ENCODE measurements around the gene H2BK1. TPM values are rescaled to one million over a fixed set of nuclear protein-coding genes. Genes with fewer than 3 reads are reported as not detected.

The H2BK1 gene
- total and polyA plus RNA-seq, 2 of the 13 experiments (the other 11 are each of a cell fraction or from before 2014, with no cell fraction given): not detected

GRCh38 chr7:151232091-151232916, 22.0 kb upstream of the H2BK1 start, which contains the start of gene CHPF2 (continued):
- TF ChIP-seq LBX2 (CRISPR knock-in tag; IDR thresholded peaks at IDR 0.05; ENCODE audit: borderline replicate concordance) (no peak), NFYB (CRISPR knock-in tag; IDR thresholded peaks at IDR 0.05) (no peak), IRF2 (CRISPR knock-in tag; IDR thresholded peaks at IDR 0.05) (peak; percentile 66; the same call in 1 of the 2 replicates), PPARG (CRISPR knock-in tag; conservative IDR thresholded peaks at IDR 0.05) (no peak), GZF1 (CRISPR knock-in tag; IDR thresholded peaks at IDR 0.05) (no peak), DR1 (CRISPR knock-in tag; IDR thresholded peaks at IDR 0.05) (0 out of 2 replicates have a peak, but pooled peaks have one; percentile 37), SMC3 (IDR thresholded peaks at IDR 0.05; ENCODE audit: low read length) (no peak), NAIF1 (CRISPR knock-in tag; IDR thresholded peaks at IDR 0.05; ENCODE audit: borderline replicate concordance) (no peak), SUZ12 (IDR thresholded peaks at IDR 0.05; ENCODE audit: low read depth, low read length) (no peak), ZNF274 (CRISPR knock-in tag; IDR thresholded peaks at IDR 0.05) (peak; percentile 69; the same call in 1 of the 2 replicates), DNMT3B (CRISPR knock-in tag; conservative IDR thresholded peaks at IDR 0.05) (no peak), SKI (IDR thresholded peaks at IDR 0.05; ENCODE audit: partially characterized antibody) (no peak), NR2C2 (CRISPR knock-in tag; IDR thresholded peaks at IDR 0.05; ENCODE audit: borderline replicate concordance) (no peak), POLR2G (IDR thresholded peaks at IDR 0.05; ENCODE audit: low read depth, low read length) (peak; percentile 78), ZMYM3 (CRISPR knock-in tag; IDR thresholded peaks at IDR 0.05) (no peak), PBX3 (CRISPR knock-in tag; IDR thresholded peaks at IDR 0.05; ENCODE audit: borderline replicate concordance) (0 out of 2 replicates have a peak, but pooled peaks have one; percentile 65), AGO2 (optimal IDR thresholded peaks at IDR 0.05; ENCODE audit: low read depth, low read length) (peak; percentile 60), ARNT2 (CRISPR knock-in tag; IDR thresholded peaks at IDR 0.05; ENCODE audit: low read depth) (peak; percentile 55; the same call in 1 of the 2 replicates), POGK (CRISPR knock-in tag; conservative IDR thresholded peaks at IDR 0.05) (no peak), ZBTB8A (CRISPR knock-in tag; IDR thresholded peaks at IDR 0.05; ENCODE audit: borderline replicate concordance, low read depth) (no peak), FOXK1 (CRISPR knock-in tag; IDR thresholded peaks at IDR 0.05; ENCODE audit: borderline replicate concordance, low read depth) (peak; percentile 56; the same call in 1 of the 2 replicates), ZC3H4 (CRISPR knock-in tag; IDR thresholded peaks at IDR 0.05; ENCODE audit: borderline replicate concordance) (no peak), ZFP36L1 (CRISPR knock-in tag; IDR thresholded peaks at IDR 0.05) (peak; percentile 37; the same call in 1 of the 2 replicates), ZNF350 (CRISPR knock-in tag; IDR thresholded peaks at IDR 0.05; ENCODE audit: borderline replicate concordance, low read depth) (no peak), MAZ (IDR thresholded peaks at IDR 0.05; ENCODE audit: borderline replicate concordance, low read depth, low read length) (no peak), MAZ (CRISPR knock-in tag; IDR thresholded peaks at IDR 0.05; ENCODE audit: low read depth) (peak; percentile 77; the same call in 1 of the 2 replicates), MAFF (IDR thresholded peaks at IDR 0.05; ENCODE audit: low read depth, low read length) (no peak), MTA3 (CRISPR knock-in tag; IDR thresholded peaks at IDR 0.05) (no peak)
